ENCODE measurements around the gene LMNA.
A peak's percentile ranks its signal among the peaks of the same experiment; 100 is the strongest.

Gene LMNA

DNA sequence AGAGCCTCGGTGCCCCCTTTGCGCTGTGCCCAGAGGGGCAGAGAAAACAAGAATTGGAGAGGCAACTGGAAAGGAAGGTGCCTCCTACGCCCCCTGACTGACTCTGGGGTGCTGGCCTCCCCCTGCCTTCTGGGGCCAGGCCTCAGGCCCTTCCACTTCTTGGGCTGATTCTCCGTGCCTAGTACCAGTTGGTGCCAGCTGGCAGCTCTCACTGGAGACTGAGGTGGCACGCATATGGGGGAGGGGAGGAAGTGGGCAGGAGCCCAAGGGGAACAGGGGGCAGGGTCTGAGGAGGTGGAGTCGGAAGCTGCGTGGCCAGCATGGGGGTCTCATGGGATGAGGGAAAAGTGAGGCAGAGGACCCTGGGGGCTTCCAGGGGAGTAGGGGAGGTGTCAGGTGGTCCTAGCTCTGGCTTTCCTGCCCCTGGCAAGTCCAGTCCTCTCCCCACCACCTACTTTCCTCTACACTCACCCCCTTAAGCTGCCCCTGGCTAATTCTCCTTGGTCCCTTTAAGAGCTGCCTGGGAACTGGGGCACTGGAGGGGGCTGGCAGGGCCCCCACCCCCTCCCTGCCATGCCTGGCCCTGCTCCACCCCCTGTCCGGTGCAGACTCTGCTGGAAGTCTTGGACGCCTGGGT lies 32.4 kb downstream of the LMNA start:
- no peak for DNase-seq (ENCODE audit: low read depth)
- TF ChIP-seq, protein P1, sequence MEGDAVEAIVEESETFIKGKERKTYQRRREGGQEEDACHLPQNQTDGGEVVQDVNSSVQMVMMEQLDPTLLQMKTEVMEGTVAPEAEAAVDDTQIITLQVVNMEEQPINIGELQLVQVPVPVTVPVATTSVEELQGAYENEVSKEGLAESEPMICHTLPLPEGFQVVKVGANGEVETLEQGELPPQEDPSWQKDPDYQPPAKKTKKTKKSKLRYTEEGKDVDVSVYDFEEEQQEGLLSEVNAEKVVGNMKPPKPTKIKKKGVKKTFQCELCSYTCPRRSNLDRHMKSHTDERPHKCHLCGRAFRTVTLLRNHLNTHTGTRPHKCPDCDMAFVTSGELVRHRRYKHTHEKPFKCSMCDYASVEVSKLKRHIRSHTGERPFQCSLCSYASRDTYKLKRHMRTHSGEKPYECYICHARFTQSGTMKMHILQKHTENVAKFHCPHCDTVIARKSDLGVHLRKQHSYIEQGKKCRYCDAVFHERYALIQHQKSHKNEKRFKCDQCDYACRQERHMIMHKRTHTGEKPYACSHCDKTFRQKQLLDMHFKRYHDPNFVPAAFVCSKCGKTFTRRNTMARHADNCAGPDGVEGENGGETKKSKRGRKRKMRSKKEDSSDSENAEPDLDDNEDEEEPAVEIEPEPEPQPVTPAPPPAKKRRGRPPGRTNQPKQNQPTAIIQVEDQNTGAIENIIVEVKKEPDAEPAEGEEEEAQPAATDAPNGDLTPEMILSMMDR (conservative IDR thresholded peaks at IDR 0.05; ENCODE audit: low read depth, low read length): no peak
- no peak overlapping the region for H3K4me3 ChIP-seq (ENCODE audit: low read length)

- no peak for DNase-seq (ENCODE audit: low read depth)
- no peak overlapping the region for H3K4me3 ChIP-seq (ENCODE audit: low read length)
- TF ChIP-seq, protein P1 (conservative IDR thresholded peaks at IDR 0.05; ENCODE audit: low read depth, low read length): no peak
Measured at GRCh38 chr1:156148216-156148615, 33.7 kb downstream of the LMNA start.

DNA sequence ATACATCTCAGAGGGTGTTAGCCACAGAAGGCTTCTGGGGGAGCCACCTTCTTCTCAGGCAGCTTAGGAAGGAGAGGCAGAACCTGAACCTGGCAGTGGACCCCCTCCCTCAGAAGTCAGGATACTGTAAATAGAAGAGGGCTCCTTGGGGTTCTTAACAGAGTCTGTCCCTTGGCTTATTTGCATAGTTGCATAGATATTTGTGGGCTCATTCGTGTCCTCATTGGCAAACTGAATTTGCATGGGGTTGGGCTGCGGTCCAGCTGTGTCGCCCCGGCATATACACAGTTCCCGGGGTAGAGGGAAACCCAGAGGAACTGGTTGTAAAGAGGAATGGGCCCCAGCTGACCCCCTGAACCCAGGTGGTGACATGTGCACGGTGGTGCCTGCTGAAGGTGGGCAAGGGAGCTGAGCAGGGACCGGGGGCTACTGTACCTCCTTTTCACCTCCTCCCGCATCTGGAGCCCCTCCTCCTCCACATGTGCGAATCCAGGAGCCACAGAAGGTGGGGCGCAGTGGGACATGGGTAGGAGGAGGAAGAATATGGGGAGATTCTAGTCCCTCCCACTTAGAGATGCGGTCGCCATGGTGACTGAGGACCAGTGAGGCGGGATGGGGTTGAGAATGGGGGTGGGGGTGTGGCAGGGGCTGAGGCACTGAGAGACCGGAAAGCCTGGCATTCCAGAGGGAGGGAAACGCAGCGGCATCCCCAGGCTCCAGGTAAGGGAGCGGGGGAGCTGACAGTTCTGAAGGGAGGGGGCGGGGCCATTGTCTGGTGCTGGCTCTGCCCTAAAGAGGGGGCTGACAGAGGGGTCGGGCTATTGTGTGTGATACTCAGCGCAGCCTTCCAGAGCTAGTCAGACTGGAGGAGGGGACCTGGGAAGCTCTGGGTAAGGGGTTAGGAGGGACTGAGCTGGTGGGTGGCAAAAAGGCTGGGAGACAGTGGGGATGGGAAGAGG lies 35.1 kb downstream of the LMNA start:
- DNase-seq (ENCODE audit: low read depth): no peak
- no peak overlapping the region for H3K4me3 ChIP-seq (ENCODE audit: low read length)
- TF ChIP-seq, protein P1 (conservative IDR thresholded peaks at IDR 0.05; ENCODE audit: low read depth, low read length): no peak

GRCh38 chr1:156150333-156151011 lies 36.0 kb downstream of the LMNA start:
- no peak overlapping the region for H3K4me3 ChIP-seq (ENCODE audit: low read length)
- TF ChIP-seq, protein P1 (conservative IDR thresholded peaks at IDR 0.05; ENCODE audit: low read depth, low read length): no peak
- DNase-seq (ENCODE audit: low read depth): no peak

DNA sequence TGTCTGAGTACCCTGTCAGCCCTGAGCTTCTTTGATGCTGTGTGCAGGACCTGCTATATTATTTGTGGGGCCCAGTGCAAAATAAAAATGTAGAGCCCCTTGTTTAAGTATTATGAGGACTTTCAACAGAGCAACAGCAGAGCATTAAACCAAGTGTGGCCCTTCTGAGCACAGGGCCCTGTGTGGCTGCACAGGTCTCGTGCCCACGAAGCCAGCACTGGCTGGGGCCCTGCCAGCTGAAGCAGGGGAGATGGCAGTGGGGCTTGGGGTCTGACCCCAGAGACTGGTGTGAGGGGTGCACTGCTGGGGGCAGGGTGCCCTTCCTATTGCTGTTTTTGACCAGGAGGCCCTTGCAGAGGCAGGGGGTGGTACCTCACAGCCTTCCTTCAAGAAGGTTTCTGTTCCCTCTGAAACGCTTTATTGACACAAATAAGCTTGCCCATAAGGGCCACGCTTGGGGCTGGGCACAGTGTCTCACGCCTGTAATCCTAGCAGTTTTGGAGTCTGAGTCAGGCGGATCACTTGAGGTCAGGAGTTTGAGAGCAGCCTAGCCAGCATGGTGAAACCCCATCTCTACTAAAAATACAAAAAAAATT lies 36.7 kb downstream of the LMNA start:
- TF ChIP-seq, protein P1 (conservative IDR thresholded peaks at IDR 0.05; ENCODE audit: low read depth, low read length): no peak
- no peak overlapping the region for H3K4me3 ChIP-seq (ENCODE audit: low read length)
- DNase-seq (ENCODE audit: low read depth): peak; percentile 85

- H3K4me3 ChIP-seq (ENCODE audit: low read length): no peak overlapping the region
- TF ChIP-seq, protein P1 (conservative IDR thresholded peaks at IDR 0.05; ENCODE audit: low read depth, low read length): no peak
- DNase-seq (ENCODE audit: low read depth): no peak
Measured at GRCh38 chr1:156152628-156153027, 38.1 kb downstream of the LMNA start.

All from retinal pigment epithelial cell (primary cell).